ENCODE data around the gene SERPINF2. TPM values are rescaled to one million over a fixed set of nuclear protein-coding genes. Genes with fewer than 3 reads are reported as not detected.
A peak's percentile ranks its signal among the peaks of the same experiment; 100 is the strongest.

SERPINF2 gene
- total RNA-seq, 1 experiment from 2014 or later = 59.9 TPM

DNA sequence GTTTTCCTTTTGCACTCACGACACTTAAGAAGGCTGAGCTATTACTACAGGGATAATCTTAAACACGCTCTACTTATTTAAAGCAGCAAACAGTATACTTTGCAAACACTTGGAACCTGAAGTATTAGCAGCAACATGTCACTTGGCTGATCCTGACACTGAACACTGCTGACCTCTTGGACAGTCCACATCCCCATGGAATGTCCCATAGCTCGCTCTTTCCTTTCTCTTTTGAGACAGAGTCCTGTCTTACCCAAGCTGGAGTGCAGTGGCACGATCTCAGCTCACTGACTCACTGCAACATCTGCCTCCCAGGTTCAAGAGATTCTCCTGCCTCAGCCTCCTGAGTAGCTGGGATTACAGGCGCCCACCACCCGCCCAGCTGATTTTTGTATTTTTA lies 60.6 kb downstream of the SERPINF2 start:
- Mint-ChIP-seq H3K27ac (ENCODE audit: unreplicated experiment) (peak overlapping the region; percentile 31), H3K4me3 (ENCODE audit: unreplicated experiment) (no peak overlapping the region), H3K4me1 (ENCODE audit: low read depth, unreplicated experiment) (no peaks in the 10 kb centered on the region), H3K27me3 (ENCODE audit: insufficient read depth, unreplicated experiment) (no peaks in the 10 kb centered on the region), H3K36me3 (ENCODE audit: insufficient read depth, unreplicated experiment) (peaks cover 73% of the 10 kb centered on the region), H3K9me3 (ENCODE audit: unreplicated experiment) (no peaks in the 10 kb centered on the region)
- H3K4me1 ChIP-seq = no peaks in the 10 kb centered on the region
- TF ChIP-seq, protein P1, sequence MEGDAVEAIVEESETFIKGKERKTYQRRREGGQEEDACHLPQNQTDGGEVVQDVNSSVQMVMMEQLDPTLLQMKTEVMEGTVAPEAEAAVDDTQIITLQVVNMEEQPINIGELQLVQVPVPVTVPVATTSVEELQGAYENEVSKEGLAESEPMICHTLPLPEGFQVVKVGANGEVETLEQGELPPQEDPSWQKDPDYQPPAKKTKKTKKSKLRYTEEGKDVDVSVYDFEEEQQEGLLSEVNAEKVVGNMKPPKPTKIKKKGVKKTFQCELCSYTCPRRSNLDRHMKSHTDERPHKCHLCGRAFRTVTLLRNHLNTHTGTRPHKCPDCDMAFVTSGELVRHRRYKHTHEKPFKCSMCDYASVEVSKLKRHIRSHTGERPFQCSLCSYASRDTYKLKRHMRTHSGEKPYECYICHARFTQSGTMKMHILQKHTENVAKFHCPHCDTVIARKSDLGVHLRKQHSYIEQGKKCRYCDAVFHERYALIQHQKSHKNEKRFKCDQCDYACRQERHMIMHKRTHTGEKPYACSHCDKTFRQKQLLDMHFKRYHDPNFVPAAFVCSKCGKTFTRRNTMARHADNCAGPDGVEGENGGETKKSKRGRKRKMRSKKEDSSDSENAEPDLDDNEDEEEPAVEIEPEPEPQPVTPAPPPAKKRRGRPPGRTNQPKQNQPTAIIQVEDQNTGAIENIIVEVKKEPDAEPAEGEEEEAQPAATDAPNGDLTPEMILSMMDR (IDR thresholded peaks at IDR 0.05; ENCODE audit: insufficient read depth in 1 of 2, low read depth in 1 of 2, low read length in 1 of 2, severe bottlenecking in 1 of 2, unreplicated experiment in 1 of 2) = no peak
- no peaks in the 10 kb centered on the region for H3K9me3 ChIP-seq
- H3K27me3 ChIP-seq (replicated peaks; ENCODE audit: control insufficient read depth, insufficient read depth, low read length) = no peaks in the 10 kb centered on the region
- intact Hi-C loops (cut with micrococcal nuclease; ENCODE audit: unreplicated experiment) = no loop called here
- CTCF ChIA-PET = no interaction called here
- BruUV-seq (replicated peaks) = no TSS peak
- no peak overlapping the region for H3K4me3 ChIP-seq (ENCODE audit: low read depth, low read length)
- no peak for DNase-seq
- 0 out of 2 replicates have a peak, but pooled peaks cover 1% of the 10 kb centered on the region for H3K36me3 ChIP-seq (ENCODE audit: control insufficient read depth, insufficient read depth, low read length)
- POLR2A ChIA-PET = no interaction called here

Other genes with a start within 250 kb of the SERPINF2 start
- 24.1 and 27.3 TPM in 2 replicates for gene INPP5K, start 226.3 kb upstream of the SERPINF2 start, total RNA-seq (2022)
- 103 and 106 TPM in 2 replicates for gene PITPNA, start 180.1 kb upstream of the SERPINF2 start, total RNA-seq (2022)
- 33.9 and 39.3 TPM in 2 replicates for gene SLC43A2, start 114.0 kb upstream of the SERPINF2 start, total RNA-seq (2022)
- 0.14 and 0.51 TPM in 2 replicates for gene SCARF1, start 97.1 kb upstream of the SERPINF2 start, total RNA-seq (2022)
- 4.2 and 6.9 TPM in 2 replicates for gene RILP, start 93.0 kb upstream of the SERPINF2 start, total RNA-seq (2022)
- gene PRPF8, start 58.0 kb upstream of the SERPINF2 start, total RNA-seq (2022) = 398 and 430 TPM in 2 replicates
- gene TLCD2, start 32.5 kb upstream of the SERPINF2 start, total RNA-seq (2022) = 10.1 and 12.0 TPM in 2 replicates
- gene WDR81, start 18.2 kb upstream of the SERPINF2 start, total RNA-seq (2022) = 24.8 and 26.6 TPM in 2 replicates
- 36.3 and 38.4 TPM in 2 replicates for gene SERPINF1, start 19.2 kb downstream of the SERPINF2 start, total RNA-seq (2022)
- gene SMYD4, start 87.0 kb downstream of the SERPINF2 start, total RNA-seq (2022) = 26.2 and 32.1 TPM in 2 replicates
- gene RPA1, start 87.1 kb downstream of the SERPINF2 start, total RNA-seq (2022) = 147 and 167 TPM in 2 replicates